Stimulated activated naive CD4-positive, alpha-beta T cell (primary cell): ENCODE data around the gene TMA16.
A peak's percentile ranks its signal among the peaks of the same experiment; 100 is the strongest.
"Not testable (repeated sequence)": the region's sequence is repeated elsewhere in the genome, so short reads cannot be mapped to it uniquely, and the experiment has no call there.

ENCODE experiments used
- DNase-seq, 6 experiments: peaks; one replicate each; lab custom pipeline; 2025; lab: John Stamatoyannopoulos, UW

The TMA16 gene

DNA sequence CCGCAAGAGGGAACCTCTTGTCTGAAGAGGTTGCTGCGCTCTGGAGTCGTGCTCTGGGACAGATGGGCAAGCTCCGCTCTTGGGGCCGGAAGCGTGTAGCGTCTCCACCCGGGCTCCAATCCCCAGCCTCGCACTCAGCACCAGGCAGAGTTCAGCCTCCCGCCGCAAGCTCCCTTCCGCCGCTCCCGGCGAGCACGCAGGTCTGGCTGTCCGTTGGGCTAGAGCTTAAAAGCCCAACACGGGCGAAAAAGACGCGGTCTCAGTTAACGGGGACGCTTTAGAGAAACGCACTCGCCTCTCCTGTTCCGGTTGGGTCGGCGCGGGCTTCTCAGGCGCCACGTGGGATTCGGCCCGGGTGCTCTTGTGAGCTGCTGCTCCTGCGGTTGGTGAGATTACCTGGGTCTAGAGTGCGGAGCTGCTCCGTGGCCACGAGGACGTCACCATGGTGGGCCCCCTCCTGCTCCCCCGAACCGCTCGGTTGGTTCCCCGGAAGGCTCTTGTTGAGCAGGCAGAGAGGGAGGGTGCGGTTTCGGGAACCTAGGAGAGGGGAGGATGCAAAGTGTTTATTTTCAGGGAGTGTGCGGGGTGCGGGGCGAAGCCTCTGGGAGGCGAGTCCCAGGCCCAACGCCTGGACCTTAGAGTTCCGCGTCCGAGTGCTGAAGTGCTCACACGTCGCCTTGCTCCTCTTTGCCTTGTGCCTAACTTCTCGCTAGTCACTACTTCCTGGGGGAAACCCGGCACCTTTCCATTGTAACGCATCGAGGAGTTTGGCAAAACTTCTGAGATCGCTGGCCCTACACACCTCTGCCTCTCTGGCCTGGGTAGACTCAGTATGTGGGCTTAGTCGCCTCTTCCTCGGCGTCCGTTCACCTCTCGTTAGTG is at the start of gene TMA16:
Gene TMA16 (plus strand): TSS at position 331 of the 882 bp plus-strand sequence. CDS start 112 bp downstream, at position 443.
- DNase-seq, result peak; percentile 55 to 89 (median 62)

DNA sequence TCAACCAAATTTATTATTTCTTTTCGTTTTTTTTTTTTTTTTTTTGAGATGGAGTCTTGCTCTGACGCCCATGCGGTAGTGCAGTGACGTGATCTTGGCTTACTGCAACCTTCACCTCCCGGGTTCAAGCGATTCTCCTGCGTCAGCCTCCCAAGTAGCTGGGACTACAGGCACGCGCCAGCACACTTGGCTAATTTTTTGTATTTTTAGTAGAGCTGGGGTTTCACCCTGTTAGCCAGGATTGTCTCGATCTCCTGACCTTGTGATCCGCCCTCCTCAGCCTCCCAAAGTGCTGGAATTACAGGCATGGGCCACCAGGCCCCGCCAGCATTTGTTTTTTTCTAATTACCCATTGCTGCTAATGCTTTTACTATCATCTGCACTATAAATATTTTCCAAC is 47.5 kb upstream of the TMA16 start:
- DNase-seq, result not testable (repeated sequence)

GRCh38 chr4:163447481-163447880 is 47.0 kb upstream of the TMA16 start:
- DNase-seq, result no peak

- DNase-seq, result no peak
Measured at GRCh38 chr4:163448540-163449203, 45.8 kb upstream of the TMA16 start.

DNA sequence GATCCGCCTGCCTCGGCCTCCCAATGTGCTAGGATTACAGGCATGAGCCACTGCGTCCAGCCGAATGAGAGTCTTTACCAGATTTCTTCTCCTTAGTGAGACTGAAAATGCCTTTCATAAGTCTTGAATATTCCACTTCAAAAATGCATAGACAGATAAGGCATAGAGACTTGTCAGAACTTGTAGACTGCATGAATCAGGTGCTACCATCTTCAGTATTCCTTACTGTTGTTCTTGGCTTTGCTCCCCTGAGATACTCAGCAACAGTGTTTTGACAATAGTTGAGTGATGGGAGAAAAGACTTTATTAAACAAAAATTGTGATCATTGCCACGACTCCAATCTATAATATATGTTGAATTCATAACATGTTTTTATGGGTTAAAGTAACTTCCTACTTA is 31.9 kb upstream of the TMA16 start:
- DNase-seq, result no peak

GRCh38 chr4:163467082-163467770 is 27.3 kb upstream of the TMA16 start:
- no peak for DNase-seq

DNA sequence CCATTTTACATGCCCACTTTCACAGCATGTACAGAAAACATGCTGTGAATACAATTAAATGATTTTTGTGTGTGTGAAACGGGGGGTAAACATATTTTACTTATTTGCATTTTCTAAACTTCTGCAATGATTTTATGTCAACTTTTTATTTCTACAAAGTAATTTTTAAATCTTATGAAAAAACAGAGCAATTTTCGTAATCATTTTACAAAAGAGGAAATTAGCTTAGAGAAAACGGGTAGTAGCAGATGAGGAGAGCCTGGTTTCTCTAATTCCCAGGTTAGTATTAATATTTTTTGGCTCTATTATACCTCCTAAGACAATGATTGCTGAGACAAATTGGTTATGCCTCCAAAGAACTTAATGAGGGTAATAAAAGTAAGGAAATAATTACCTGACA is 24.1 kb upstream of the TMA16 start:
- no peak for DNase-seq

DNA sequence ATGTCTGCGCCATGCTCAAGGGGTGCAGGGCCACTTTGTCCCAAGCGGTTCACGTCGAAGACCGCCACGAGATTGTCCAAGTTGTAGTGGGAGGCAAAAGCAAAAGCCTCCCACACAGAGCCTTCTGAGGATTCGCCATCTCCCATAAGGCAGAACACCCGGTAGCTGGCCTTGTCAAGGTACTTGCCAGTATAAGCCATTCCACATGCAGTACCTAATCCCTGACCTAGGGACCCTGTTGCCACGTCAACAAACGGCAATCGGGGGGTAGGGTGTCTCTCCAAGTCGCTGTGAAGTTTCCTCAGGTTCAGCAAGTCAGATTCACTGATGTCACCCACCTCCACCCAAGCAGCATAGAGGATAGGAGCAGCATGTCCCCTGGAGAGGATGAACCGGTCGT is 21.4 kb upstream of the TMA16 start:
- DNase-seq, result no peak

DNA sequence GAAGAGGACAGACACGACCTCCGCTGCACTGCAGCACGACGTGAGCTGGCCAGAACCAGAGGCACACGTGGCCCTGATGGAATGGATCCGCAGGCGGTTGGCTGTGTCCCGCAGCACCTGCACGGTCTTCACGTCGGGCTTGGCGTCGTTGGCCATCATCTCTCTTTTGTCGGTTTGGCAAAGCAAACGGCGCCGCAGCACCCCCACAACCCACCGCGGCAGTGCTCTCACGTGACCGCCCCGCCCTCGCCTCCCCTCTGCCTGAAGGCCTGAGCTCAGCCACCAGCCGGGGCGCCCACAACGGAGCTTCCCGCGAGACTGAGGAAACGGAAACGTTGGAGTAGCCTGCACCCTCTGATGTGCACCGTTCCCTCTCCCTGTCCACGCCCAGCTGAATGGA is 20.9 kb upstream of the TMA16 start, which contains the start of gene TKTL2:
Gene TKTL2 (minus strand): TSS at position 179 of the 400 bp plus-strand sequence. CDS start 20 bp downstream, at position 159.
- DNase-seq, result no peak

- no peak for DNase-seq
Measured at GRCh38 chr4:163474027-163474426, 20.5 kb upstream of the TMA16 start.

GRCh38 chr4:163476761-163477438 is 17.6 kb upstream of the TMA16 start:
- no peak for DNase-seq

GRCh38 chr4:163482190-163482589 is 12.3 kb upstream of the TMA16 start:
- no peak for DNase-seq

DNA sequence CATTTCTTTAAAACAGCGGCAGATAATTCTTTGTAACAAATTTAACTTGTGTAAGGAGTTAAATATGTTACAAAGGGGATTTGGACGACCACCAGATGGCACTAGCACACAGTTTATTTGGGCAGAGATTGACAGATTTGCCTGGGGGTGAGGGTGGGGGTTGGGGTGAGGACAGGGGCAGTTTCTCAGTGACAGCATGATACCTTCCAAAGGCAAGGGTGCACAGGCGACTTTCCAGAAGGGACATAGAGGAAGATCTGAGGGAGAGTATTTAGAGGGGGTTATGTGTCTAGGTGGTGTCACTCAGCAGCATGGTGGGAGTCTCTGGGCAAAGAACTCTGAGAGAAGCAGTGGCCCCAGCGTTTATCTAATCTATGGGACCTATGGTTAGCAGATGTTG is 9.6 kb upstream of the TMA16 start:
- DNase-seq, result peak in 5 of 6 experiments; percentile 14 to 49 (median 35)

DNA sequence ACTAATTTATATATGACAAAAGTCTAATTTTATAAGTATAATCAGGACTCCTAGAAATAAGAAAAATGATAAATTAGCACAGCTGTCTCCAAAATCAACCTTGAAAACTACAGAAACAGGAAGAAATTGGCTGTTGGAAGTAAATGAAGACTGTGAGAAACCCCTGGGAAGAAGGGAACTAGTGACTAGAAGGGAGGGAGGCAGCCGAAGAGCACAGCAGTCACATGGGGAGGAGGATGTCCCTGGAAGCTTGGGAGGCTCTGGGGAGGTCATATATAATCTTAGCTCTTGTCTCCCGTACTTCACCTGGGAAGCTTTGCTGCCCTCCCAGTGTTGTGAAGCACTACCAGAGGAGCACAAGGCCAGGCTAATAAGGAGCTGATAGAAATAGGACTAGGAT is 8.9 kb upstream of the TMA16 start:
- DNase-seq, result no peak

GRCh38 chr4:163486321-163486720 is 8.2 kb upstream of the TMA16 start:
- DNase-seq, result no peak

GRCh38 chr4:163489929-163490328 is 4.6 kb upstream of the TMA16 start:
- no peak for DNase-seq

DNA sequence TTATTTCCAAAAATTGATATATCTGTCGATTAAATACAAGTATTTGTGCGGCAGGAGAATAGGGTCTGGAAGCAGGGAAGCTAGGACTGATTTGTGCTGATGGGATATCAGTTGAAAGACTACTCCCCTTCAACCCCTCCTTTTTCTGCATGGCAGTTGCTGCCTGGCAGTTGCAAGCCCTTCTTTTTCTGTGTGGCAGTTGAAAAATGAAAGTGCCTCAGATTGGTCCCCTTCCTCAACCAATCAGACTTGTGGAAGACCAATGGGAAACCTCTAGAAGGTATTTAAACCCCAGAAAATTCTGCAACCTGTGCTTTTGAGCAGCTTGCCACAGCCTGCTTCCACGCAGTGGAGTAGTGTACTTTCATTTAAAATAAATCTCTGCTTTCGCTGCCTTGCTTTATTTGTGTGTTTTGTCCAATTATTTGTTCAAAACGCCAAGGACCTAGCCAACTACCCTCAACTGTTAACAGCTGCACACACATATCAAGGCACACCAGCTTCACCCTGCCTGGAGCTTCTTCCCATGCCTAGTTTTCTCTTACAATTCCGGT is 1.5 kb upstream of the TMA16 start:
- peak in 1 of 6 experiments; percentile 2 for DNase-seq

DNA sequence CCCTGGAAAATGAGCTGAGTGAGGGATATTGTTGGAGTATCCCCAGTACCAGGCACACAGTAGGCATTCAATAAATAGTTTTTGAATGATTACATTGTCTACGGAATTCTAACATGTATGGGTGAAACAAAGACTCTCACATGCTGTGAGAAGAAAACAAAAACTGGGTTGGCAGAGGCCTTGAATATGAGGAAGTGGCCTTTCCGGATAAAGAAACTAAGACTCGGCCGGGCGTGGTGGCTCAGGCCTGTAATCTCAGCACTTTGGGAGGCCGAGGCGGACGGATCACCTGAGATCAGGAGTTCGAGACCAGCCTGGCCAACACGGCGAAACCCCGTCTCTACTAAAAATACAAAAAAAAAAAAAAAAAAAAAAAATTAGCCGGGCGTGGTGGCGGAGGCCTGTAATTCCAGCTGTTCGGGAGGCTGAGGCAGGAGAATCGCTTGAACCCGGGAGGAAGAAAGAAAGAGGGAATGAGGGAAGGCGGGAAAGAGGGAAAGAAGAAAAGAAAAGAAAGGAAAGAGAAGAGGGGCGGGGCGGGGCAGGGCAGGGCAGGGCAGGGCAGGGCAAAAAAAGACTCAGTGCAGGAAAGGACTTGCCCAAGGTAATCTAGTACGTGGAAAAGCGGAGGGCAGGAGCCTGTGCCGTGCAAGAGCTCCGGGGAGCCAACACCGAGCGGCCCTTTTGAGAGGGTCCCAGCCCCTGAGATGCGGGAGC is 689 bp upstream of the TMA16 start:
- no peak for DNase-seq

DNA sequence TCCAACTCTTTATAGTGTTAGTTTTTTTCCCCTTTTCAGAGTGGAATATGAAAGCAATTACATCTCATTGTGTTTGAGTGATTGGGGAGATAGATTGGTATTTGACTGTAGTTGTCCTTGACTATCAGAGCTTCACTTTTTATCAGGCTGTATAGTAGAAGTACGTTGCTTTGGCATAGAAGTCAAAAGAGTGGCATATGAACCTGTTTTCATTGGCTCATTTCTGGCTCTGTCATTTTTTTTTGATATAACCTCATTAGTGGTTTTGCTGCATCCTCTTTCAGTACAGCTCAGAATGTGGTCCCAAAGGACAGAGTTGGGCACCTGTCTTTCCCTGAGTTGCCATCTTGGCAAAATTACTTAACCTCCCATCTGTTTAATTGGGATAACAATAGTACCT is 1.4 kb downstream of the TMA16 start:
- DNase-seq, result peak in 2 of 6 experiments; percentile 11 to 37

DNA sequence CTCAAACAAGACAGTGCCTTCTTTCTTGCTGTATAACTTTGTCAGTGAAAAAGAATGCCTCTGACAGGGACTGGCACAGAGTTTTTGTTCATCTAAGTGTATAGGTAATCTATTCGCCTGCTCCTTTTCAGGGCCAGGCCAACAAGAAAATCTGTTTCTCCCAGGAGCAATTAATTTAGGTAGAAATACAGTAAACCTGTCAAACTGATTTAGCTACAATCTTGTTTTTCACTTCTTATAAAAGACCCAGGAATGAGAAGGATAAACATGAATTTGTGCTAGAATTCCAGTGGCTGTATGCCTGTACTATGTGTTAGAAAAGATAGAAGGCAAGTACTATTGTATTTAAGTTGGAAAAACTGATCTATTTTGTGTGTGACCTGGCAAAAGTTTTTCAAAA is 6.1 kb downstream of the TMA16 start:
- DNase-seq, result no peak

DNA sequence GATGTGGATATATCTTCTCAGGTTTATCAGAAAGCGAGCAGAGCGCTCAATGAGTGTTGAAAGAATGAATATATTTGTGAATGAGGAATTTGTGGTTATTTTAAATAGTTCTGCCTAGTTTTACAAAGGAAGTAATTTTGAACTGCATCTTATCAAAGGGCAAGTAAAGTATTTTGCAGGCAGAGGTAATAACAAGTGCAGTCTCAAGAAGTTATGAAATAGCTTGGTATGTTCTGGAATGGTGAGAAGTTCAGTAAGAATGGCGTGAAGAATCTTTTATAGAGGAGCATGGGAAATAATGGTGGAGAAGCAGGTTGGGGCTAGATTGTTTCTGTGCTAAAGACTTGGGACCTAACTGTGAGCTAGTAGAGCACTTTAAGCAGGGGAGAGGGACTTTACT is 10.9 kb downstream of the TMA16 start:
- DNase-seq, result no peak
